GM18867 (cell line): Measurements from ENCODE around the gene ENPP4.
"Not testable (repeated sequence)": the region's sequence is repeated elsewhere in the genome, so short reads cannot be mapped to it uniquely, and the experiment has no call there.

Source experiments
- ATAC-seq: cut with Tn5 transposase; IDR thresholded peaks from one replicate; pipeline ENCODE4 v1.9.1; 2021; ENCODE audit warnings: mild to moderate bottlenecking, moderate library complexity; ENCODE audit not compliant: unreplicated experiment

Gene ENPP4, protein sequence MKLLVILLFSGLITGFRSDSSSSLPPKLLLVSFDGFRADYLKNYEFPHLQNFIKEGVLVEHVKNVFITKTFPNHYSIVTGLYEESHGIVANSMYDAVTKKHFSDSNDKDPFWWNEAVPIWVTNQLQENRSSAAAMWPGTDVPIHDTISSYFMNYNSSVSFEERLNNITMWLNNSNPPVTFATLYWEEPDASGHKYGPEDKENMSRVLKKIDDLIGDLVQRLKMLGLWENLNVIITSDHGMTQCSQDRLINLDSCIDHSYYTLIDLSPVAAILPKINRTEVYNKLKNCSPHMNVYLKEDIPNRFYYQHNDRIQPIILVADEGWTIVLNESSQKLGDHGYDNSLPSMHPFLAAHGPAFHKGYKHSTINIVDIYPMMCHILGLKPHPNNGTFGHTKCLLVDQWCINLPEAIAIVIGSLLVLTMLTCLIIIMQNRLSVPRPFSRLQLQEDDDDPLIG

GRCh38 chr6:46129629-46130511, at the start of gene ENPP4:
ENPP4 (plus strand) TSS chr6:46129989; CDS start chr6:46139584, 9,595 bp downstream.
- peak; percentile 98 for ATAC-seq

DNA sequence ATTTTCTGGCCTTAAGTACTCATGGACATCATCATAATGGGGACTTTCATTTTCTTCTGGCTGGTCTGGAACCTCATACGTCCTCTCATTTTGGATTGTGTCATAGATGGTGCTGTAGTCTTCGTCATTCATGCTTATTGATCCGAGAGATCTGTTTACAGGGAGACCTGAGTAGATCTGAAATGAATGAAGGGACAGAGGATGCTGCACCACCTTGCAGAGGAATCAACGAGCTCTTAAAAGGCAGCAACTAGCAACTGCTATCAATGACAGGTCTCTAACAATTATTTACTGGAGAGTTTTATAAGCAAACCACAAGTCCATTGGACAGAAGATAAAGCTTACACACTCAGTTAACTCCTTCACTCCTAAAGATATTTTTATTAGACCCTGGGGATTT, 49.7 kb upstream of the ENPP4 start:
- ATAC-seq = no peak

- ATAC-seq = not testable (repeated sequence)
These were observed 44.1 kb upstream of the ENPP4 start for GRCh38 chr6:46085688-46086087.

DNA sequence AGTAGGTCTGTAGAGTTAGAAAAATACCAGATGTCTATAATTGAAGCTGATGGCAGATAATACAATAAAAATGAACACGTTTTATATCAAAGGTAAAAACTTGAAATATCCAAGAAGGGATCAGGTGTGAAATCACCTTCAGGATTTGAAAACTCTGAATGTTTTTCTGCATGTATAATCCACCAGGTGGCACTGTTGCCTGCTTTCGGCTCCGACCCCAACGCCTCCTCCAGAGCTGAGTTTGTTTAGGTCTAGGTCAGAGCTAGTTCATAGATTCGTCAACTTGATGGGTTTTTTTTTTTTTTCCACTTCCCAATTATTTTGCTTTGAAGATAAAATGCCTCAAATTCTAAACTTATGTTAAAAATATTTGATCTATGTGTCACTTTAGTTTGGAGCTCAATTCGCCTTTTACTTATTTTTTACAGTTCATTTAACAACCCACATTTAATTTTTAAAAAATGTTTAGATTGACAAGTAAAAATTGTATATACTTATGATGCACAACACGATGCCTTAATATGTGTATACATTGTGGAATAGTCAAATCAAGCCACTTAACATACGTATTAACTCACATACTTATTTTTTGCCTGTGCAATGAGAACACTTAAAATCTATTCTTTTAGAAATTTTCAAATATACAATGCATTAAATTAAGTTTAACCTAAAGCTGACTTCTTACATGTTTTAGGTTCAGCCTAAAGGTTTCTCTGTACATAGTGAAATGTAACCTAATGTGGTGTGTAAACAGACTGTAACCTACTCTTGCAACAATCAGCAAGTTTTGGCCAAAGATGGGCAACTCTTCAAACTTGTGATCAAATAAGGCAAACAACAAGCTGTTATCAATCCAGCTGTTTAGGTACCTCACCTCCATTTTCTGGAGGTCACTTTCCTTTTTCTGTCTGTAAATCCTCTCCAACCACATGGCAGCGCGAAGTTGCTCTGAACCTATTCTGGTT, 39.4 kb upstream of the ENPP4 start:
- ATAC-seq = peak; percentile 53

GRCh38 chr6:46091080-46091478, 38.7 kb upstream of the ENPP4 start:
- no peak for ATAC-seq

- no peak for ATAC-seq
These were observed 34.5 kb upstream of the ENPP4 start for GRCh38 chr6:46095251-46095650.

- ATAC-seq = no peak
These were observed 32.4 kb upstream of the ENPP4 start for GRCh38 chr6:46097366-46097765.

- ATAC-seq = no peak
These were observed 31.1 kb upstream of the ENPP4 start for GRCh38 chr6:46098678-46099077.

DNA sequence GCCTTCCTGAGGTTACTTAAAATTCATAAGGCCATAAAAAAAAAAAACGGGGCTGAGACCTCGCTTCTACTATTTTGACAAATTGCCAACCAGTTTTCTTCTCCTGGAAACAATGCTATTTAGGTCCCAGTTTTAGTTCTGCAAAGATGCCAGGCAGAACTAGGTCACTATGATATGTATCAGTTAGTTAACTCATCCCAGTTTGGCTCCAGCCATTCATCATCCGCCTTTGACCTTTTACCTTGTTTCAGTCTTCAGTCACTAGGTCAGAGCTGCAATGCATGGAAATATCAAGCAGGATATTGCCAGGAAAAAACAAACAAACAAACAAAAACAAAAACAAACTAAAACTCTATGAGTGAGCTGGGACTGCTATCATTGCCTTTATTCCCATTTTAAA, 29.8 kb upstream of the ENPP4 start:
- no peak for ATAC-seq

DNA sequence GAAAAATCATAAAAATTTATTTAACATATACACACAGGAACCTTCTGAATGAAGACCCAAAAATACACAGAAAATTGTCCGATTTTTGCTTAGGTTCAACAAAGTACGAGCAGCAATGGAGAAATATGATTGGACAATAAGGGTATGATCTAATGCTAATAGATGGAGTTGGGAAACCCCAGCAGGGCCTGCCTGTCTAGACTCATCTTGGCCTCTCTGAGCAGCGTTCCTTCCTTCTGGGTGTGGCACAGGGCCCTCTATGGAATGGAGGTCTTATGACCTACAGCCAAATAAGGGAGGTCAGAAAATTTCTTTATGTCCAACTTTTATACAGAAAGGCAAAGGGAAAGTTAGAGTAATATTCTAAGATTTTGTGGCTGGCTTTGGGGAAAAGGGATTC, 27.7 kb upstream of the ENPP4 start:
- ATAC-seq = no peak

- peak; percentile 28 for ATAC-seq
These were observed 26.2 kb upstream of the ENPP4 start for GRCh38 chr6:46103441-46104115.

GRCh38 chr6:46104209-46104608, 25.6 kb upstream of the ENPP4 start:
- ATAC-seq = peak; percentile 91

GRCh38 chr6:46105568-46105967, 24.2 kb upstream of the ENPP4 start:
- ATAC-seq = no peak

- ATAC-seq = no peak
These were observed 16.4 kb upstream of the ENPP4 start for GRCh38 chr6:46113370-46113769.

- ATAC-seq = no peak
These were observed 14.2 kb upstream of the ENPP4 start for GRCh38 chr6:46115634-46116033.

DNA sequence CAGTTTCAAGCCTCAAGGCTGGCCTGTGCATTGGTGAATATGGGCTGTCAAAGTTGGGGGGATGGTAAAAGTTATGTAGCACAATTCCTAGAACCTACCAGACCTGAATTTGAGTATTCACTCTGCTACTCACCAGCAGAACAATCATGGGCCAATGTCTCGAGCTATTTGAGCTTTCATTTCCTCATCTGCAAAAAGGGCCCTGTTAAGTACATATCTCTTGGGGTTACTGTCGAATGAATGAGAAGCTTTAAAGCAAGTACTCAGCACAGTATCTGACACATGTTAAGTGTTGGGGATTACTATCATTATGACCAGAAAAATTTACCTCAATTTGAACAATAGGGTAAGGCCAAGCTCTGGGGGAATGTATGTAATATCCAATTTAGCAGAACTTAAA, 13.5 kb upstream of the ENPP4 start:
- ATAC-seq = no peak

DNA sequence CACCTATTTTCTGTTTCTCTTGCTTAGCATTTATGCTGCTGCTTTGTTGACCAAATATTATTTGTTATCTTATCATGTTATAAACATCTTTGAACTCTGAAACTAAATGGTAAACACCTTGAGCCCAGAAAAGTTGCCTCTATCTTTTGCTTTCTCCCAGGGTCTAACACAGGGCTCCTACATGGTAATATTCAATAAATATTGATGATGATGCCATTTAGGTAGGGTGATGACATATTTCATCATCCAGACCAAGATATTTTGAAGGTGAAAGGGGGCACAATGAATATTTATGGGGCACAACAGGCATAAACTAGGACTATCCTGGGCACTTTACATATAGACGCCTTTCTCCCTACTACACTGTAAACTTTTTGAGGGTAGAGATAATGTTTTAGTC, 11.6 kb upstream of the ENPP4 start:
- ATAC-seq = no peak

GRCh38 chr6:46118836-46119235, 11.0 kb upstream of the ENPP4 start:
- ATAC-seq = no peak

DNA sequence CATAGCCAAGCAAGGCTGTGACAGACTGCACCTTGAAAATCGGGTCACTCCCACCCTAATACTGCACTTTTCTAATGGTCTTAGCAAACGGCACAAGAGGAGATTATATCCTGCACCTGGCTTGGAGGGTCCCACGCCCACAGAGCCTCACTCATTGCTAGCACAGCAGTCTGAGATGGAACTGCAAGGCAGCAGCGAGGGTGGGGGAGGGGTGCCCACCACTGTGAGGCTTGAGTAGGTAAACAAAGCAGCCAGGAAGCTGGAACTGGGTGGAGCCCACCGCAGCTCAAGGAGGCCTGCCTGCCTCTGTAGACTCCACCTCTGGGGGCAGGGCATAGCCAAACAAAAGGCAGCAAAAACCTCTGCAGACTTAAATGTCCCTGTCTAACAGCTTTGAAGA, 10.1 kb upstream of the ENPP4 start:
- ATAC-seq = not testable (repeated sequence)

DNA sequence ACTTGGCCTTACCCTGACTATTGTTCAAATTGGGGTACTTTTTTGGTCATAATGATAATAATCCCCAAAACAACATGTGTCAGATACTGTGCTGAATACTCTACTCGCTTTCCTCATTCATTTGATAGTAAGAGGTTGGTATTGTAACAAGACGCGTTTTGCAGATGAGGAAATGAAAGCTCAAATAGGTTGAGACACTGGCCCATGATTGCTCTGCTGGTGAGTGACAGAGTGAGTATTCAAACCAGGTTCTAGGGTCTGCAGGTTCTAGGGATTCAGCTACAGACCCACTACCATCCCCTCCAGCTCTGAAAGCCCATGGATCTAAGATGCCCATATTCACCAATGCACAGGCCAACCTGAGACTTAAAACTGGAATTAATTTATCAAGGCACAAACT, 1.3 kb upstream of the ENPP4 start:
- peak; percentile 33 for ATAC-seq
